H4 (cell line): Measurements from ENCODE around the gene TAL1. TPM values are rescaled to one million over a fixed set of nuclear protein-coding genes. Genes with fewer than 3 reads are reported as not detected.
A peak's percentile ranks its signal among the peaks of the same experiment; 100 is the strongest.
"Not testable (repeated sequence)": the region's sequence is repeated elsewhere in the genome, so short reads cannot be mapped to it uniquely, and the experiment has no call there.

ENCODE experiments used
- DNase-seq: peaks from one replicate; pipeline ENCODE4 v3.0.0-alpha.2; 2015; ENCODE audit warnings: low spot score
- total RNA-seq: library from RNA; depleted of rRNA; stranded (reverse); fragments of >200 nt; shearing (Covaris generic); gene quantifications from 2 replicates; pipeline ENCODE4 v1.2.3, GENCODE V29; 2014

The TAL1 gene
- total RNA-seq, 1 experiment from 2014 or later = 0.27 TPM

DNA sequence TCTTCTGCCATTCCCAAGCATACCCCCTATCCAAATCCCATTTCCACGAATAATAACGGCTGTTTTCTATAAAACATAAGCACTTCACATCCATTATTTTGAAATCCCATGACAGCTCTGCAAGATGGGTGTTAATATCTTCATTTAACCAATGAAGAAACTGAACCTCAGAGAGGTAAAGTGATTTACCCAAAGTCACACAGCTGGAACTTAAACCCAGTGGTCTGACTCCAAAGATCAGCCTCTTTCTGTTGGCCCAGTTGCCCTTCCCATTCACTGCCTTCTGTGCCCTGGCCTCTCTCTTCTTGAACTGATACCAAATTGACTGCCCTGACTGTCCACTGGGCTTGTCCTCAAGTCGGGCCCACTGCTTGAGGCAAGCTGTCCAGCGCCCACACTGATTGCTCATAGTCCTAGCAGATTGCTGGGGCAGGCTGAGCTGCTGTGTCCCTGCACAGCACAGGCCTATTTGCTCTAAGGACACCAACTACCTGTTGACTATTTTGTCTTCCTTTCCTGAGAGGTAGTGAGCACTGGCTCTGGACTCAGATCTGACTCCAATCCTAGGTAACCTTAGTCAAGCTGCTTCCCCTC is 19.3 kb downstream of the TAL1 start:
- DNase-seq = no peak

- DNase-seq = no peak
Observed at GRCh38 chr1:47211796-47212269, 20.2 kb downstream of the TAL1 start.

- no peak for DNase-seq
Observed at GRCh38 chr1:47210666-47211065, 21.4 kb downstream of the TAL1 start.

DNA sequence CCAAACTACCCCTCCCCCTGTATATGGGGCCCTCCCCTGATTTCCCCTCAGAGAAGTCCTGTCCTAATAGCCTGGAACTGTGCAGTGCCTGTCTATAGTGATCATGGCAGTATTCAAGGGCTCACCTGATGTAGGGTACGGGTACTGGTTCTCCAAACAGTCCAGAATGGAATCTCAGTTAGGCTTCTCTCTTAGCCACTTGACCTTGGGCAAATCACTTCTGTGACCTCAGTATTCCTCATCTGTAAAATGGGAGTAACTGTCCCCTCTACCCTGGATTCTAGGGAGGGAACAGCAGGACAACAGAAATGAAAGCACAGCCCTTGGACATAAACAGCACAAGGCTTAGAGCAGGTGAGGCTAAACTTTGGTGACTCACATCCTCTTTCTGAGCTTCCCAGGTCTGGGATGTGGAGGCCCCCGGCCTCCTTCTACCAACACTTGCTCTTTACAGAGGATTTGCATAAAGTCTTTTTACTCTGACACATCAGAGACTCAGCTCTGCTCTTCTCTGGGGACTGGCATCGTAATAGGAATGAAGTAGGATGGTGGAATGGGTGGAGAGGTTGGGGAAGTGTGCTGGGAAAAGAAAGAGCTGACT is 22.2 kb downstream of the TAL1 start:
- DNase-seq = no peak

- no peak for DNase-seq
Observed at GRCh38 chr1:47209091-47209490, 22.9 kb downstream of the TAL1 start.

DNA sequence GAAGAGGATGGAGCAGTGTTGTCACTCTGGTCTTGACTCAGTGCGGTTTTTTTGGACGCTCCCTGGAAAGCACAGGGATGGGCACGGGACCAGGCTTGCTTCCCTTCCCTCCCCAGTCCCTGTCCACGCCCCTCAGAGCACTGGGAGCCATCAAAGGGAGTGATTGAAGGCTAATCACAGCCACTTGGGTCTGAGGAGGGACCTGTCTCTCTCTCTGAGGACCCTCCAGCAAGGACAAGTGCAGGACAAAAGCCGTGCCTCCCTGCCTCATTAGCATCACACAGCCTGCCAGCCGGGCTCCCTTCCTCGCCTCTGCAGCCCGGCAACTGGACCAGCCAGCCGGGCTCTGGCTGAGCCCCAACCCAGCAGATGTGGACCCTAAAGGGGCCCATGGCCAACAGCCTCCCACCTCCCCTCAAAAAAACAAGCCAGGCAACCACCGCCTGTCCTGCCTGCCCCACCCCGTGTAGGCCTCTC is 23.6 kb downstream of the TAL1 start:
- DNase-seq = no peak

GRCh38 chr1:47207803-47208373 is 24.1 kb downstream of the TAL1 start:
- no peak for DNase-seq

- no peak for DNase-seq
Observed at GRCh38 chr1:47205918-47206317, 26.1 kb downstream of the TAL1 start.

DNA sequence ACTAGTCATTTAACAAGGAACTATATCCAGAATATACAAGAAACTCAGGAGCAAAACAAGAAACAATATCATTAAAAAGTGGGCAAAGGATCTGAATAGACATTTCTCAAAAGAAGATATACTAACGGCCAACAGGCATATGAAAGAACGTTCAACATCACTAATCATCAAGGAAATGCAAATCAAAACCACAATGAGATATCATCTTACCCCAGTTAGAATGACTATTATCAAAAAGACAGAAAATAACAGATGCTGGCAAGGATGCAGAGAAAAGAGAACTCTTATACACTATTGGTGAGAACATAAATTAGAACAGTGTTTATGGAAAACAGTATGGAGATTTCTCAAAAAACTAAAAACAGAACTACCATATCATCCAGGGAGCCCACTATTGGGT is 28.5 kb downstream of the TAL1 start:
- DNase-seq = not testable (repeated sequence)

DNA sequence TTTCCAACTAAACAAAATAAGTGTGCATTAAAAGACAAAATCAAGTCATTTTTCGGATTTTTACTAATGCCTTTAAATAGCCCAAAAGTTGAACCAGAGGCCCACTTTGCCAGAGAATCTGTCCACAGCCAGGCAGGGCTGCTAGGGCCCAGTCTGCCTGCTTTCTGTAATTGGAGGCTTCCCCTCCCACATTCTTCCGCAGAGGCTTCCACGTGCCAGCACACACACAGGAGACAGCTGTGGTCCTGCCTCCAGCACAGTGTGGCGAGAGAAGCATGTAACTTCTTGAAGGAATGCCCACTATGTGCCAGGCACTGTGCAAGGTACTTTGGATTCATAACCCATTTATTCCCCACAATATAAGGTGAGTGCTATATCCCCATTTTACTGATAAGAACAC is 30.8 kb downstream of the TAL1 start:
- DNase-seq = no peak

DNA sequence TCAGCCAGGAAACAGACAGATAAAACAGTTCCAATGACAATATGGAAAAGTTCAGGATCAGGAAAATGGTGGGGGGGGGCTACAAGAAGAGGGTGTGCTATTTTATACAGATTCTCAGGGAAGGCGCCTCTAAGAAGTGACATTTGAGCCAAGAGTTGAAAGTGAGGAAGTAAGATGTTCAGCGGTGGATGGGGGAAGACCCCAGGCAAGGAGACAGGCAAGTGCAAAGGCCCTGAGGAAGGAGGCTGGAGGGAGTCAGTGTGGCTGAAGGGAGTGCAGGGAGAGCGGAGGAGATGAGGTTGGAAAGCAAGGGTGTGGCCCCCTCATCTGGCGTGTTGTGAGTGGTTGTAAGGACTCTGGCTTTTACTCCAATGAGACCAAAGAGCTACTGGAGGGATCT is 33.8 kb downstream of the TAL1 start:
- DNase-seq = no peak

DNA sequence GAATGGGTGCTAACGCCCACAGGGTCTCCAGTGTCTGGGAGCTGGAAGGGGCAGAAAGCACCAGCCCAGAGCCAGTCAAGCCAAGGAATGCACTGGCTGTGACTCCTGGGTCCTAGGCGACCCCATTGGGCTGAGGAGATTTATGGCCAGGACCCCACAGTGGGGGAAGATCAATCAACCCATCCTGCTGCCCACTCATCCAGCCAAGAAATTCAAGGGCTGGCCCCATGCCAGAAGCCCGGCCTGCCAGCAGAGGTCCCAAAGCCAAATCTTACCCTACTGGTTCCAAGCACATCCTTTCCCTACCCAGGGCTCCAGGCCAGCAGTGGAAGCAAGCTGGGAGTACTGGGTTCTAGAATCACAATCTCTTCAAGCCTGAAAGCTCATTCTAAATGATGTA is 35.4 kb downstream of the TAL1 start:
- no peak for DNase-seq

- not testable (repeated sequence) for DNase-seq
Observed at GRCh38 chr1:47195981-47196380, 36.0 kb downstream of the TAL1 start.

DNA sequence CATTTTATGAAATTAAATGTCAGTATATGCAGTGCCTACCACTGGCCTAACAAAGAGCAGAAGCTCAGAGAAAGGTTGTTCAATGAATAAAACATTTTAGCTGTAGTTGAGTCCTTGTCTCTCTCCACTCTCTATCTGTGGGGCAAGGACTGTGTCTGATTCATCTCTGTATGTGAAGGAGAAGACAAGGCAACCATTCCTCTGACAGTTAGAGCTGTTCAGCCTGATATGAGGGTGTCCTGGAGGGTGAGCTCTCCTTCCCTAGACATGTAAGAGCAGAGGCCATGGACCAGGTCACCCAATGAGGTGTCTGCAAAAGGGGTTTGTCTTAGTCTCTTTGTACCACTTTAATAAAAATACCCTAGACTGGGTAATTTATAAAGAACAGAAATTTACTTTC is 37.7 kb downstream of the TAL1 start:
- DNase-seq = no peak

DNA sequence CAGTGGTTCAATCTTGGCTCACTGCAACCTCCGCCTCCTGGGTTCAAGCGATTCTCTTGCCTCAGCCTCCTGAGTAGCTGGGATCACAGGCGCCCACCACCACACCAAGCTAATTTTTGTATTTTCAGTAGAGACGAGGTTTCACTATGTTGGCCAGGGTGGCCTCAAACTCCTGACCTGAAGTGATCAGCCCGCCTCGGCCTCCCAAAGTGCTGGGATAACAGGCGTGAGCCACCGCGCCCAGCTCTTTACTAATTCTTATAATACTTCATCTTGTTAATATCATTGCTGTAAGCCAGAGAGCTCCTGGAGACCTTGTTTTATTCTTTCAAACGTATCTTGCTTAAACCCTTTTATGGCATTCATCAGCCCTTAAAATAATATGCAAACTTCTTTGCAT is 38.5 kb downstream of the TAL1 start:
- DNase-seq = not testable (repeated sequence)

GRCh38 chr1:47192458-47193384 is 39.3 kb downstream of the TAL1 start:
- DNase-seq = peak; percentile 68

DNA sequence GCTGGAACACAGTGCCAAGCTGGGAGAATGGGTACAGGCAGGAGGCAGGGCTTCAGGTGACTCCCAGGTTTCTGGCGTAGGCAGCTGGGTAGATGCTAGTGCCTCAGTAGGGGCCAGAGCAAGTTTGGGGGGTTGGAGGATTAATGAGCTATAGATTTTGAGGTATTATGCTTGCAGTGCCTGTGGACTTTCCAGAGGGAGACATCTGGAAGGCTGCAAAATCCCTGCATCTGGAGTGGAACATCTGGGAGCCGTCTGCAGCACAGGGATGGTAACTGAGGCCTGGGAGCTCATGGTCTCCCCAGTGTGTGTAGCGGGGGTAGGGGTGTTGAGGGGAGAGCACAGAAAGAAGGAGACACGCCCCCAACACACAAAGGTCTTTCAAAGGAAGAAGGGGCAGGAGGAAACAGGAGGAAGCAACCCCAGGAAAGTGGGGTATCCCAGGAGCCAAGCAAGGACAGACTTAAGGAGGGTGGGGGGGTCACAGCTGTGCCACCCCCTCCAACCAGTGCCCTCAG is 40.0 kb downstream of the TAL1 start:
- no peak for DNase-seq

DNA sequence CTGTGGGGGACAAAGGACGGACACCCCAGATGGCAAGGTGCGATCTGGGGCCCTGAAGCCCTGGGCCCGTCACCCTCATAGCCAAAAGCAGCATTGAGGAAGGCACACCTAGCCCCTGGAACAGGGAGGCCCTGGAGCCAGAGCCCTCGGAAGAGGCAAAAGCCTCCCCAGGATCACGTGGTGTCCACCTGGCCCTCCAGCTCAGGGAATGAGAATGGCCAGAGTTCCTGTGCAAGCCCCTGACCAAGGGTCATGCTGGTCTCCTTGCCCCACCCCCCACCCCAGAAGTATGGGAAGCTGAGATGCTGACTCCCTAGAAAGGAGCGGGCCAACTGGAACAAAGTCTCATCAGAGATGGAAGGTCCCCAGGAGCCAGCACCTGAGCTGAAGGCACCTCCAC is 41.2 kb downstream of the TAL1 start:
- DNase-seq = no peak

DNA sequence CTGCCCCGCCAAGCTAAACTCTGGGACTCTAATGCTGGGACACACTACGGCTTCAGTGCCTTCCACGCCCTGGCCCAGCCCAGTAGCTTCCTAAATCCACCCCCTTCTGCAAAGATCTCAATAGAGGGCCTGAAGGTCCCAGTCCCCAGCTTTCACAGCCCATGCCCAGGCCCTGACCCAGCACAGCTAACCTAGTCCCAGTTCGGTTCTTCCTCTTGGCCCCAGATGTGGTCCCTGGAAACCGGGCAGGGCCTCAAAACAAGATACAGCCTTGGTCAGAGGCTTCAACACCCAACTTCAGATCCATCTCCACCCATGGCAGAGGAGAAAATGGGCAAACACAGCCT is 41.5 kb downstream of the TAL1 start:
- DNase-seq = no peak

GRCh38 chr1:47189844-47190508 is 42.0 kb downstream of the TAL1 start, which contains the start of gene PDZK1IP1:
TSS of gene PDZK1IP1 (minus strand) at chr1:47190036. CDS start at chr1:47189932, 104 bp downstream.
- DNase-seq = no peak
